Measurements from ENCODE around the gene PKNOX2.

Gene PKNOX2

DNA sequence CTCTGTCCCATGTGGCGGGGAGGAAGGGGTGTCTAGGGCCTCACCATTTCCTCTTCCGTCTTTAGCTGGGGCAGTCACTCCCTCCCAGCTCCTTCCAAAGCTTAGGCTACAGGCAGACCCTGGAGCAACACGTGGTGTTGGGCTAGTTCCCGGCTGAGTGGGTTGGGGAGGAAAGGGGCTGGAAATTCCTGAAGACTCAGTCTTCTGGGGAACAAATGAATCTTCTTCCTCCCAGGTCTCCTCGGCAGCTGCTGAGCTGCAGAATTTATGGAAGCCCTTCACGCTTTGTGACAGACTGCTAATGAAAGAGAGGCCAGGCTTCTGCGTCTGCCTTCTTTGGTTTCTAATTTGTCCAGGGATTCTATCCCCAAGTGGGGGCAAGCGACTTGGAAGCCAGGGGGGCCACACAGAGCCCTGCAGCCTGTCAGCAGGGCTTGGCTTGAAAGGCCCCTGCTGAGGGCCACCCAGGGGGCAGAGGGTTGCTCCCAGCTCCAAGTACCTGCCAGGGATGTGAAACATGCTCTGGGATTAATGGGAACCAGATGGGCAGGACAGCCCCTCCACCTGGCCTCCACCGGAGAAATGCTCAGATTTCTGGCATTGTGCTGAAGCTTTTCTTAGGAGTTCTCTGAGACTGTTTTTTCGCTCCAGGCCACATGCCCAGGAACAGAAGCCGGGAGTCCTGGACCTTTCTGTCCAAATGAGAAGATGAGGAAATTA, 123.1 kb downstream of the PKNOX2 start:
- DNase-seq (ENCODE audit: low spot score): no peak

GRCh38 chr11:125289419-125290098, 125.0 kb downstream of the PKNOX2 start:
- no peak for DNase-seq (ENCODE audit: low spot score)

DNA sequence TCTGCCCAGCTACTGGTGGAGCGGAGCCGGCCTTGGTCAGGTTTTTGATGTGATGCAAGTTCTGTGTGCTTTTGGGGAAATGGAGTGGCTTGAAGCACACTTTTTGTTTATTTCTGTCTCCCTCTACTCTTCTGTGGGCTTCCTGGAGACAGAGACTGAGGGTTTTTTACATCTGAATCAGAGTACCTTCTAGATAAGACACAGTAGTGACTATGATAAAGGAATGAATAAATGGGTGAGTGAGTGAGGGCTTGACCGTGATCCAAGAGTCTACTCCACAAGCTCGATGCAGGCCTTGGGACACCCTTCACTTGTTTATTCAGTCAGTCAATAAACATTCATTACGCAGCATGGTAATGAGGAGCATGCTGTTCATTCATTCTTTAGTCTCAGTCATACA, 125.7 kb downstream of the PKNOX2 start:
- DNase-seq (ENCODE audit: low spot score): no peak

- DNase-seq (ENCODE audit: low spot score): no peak
Observed at GRCh38 chr11:125292100-125292499, 127.5 kb downstream of the PKNOX2 start.

- no peak for DNase-seq (ENCODE audit: low spot score)
Observed at GRCh38 chr11:125293596-125293995, 129.0 kb downstream of the PKNOX2 start.

DNA sequence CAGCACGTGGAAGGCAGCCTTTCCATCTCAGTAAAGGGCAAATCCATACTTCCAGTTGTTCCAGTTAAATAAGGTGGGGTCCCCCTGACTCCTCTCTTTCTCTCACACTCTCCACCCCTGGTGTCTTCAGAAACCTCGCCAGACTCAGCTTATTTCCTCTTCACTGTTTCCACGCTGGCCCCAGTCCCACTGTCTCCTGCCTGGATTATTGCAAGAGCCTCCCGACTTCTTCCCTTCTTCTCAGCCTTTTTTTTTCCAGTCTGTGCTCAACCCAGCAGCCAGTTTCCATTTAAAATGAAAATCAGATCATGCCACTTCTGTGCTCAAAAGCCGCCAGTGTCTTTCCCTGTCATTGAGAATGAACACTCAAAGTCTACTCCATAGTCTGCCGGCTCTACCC, 131.4 kb downstream of the PKNOX2 start:
- DNase-seq (ENCODE audit: low spot score): no peak

DNA sequence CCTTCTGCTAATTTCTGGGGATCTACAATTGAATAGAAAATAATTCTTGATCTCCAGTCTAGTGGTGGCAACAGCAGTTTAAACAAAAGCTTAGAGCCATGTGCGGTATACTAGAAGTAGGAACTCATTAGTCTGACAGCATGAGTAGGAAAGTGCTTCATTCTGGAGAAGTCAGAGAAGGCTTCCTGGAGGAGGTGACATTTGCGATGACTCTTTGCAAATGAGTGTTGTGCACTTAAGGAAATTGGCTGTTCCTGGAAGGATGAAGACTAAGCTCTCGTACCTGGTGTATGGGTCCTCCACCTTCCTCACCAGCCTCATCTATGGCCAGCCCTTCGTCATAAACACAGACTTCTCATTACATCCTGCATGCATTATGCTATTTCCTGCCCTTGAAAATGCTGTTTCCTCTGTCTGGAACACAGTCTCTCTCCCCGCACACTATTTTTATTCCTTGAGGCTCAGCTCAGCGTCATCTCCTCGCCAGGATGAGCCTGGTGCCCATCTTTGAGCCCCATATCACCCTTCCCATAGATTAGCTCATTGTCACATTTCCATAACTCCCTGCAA, 132.9 kb downstream of the PKNOX2 start:
- DNase-seq (ENCODE audit: low spot score): no peak

DNA sequence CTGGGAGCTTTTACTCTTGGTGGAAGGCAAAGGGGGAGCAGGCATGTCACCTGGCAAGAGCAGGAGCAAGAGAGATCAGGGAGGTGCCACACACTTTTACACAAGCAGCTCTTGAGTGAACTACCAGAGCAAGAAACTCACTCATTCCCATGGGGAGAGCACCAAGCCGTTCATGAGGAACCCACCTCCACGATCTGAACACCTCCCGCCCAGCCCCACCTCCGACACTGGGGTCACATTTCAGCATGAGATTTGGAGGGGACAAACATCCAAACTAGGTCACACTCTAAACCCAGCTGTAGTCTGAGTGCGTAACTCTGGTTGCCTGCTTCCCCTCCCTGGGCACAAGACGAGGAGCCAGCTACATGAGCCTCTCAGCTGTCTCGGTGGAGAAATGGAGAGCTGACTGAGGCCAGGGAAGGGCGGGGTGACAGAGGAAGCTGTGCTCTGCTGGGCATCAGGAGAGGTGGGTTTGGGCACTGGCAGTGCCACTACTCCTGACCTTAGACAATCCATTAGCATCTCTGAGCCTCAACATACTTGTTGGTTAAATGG, 134.6 kb downstream of the PKNOX2 start:
- DNase-seq (ENCODE audit: low spot score): no peak

DNA sequence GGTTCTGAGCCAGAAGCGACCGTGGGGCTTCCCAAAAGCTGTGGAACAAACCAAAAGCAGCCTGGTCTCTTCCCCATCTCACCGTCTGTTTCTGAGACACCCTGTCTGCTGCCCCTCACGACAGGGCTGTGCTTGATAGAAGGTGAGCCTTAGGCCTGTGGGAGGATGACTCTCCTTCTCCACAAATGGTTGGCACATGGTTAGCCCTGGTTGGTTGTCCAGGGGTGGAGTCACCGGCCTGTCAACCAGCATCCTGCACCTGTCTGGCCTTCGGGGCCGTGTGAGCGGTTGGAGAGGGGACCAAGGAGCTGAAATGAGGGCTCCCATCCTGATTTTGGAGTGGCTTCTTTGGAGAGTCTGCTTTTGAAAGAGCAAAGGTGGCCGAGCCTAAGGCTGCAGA, 135.3 kb downstream of the PKNOX2 start:
- DNase-seq (ENCODE audit: low spot score): no peak

DNA sequence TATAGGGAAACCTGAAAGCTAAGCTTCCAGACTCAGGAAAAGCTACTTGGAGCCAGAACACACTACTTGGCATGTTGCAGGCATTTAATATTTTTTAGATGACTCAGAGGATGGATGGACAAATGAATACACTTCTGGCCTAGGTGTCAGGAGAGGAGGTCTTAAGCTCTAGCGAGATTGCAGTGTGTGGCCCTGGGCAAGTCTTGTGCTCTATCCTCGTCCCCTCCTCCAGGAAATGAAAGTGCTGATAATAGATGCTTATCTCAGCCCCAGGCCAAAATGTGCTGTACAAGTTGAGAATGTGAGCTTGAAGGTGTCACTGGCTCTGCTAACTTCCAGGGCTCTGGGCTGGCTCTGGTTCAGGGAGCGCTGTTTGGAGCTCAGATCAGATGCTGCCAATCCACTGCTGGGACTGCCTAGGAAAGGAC, 136.3 kb downstream of the PKNOX2 start:
- DNase-seq (ENCODE audit: low spot score): peak; percentile 74

- no peak for DNase-seq (ENCODE audit: low spot score)
Observed at GRCh38 chr11:125301346-125301745, 136.8 kb downstream of the PKNOX2 start.

GRCh38 chr11:125303186-125303585, 138.6 kb downstream of the PKNOX2 start:
- no peak for DNase-seq (ENCODE audit: low spot score)

GRCh38 chr11:125303694-125304093, 139.1 kb downstream of the PKNOX2 start:
- no peak for DNase-seq (ENCODE audit: low spot score)

GRCh38 chr11:125304136-125304535, 139.6 kb downstream of the PKNOX2 start:
- no peak for DNase-seq (ENCODE audit: low spot score)

DNA sequence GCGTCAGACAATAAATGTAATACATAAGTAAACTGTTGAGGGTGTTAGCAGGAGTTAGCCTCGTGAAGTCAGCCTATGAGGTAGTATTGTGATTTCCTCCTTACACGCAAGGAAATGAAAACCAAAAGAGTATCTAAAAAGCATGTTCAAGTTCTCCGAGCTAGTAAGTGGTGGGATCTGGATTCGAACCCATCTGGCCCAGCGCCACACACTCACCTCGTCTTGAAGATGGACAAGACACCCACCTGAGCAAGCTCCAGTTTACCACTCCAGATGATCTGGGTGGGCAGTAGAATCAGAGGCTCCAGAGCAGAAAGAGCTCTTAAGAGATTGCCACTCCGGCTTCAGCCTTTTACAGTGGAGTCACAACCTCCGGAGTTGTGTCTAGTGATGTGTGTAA, 140.3 kb downstream of the PKNOX2 start:
- no peak for DNase-seq (ENCODE audit: low spot score)

DNA sequence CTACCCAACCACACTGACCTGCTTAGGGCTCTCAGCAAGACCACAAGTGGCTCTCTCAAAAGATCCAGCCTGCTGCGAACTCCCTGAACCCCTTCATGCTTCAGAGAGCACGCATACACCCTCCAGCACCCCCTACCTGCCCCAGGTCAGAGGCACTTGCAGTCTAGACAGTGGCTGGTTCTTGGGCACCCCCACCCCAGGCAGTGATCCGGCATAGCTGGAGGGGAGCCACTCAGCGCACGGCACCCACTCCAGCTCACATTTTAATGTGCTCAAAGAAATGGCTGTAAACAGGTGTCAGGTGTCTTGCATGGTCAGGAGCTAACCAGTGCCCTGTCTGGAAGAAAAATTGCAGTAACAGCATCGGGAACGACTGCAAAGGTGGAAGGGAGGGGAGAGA, 140.8 kb downstream of the PKNOX2 start:
- no peak for DNase-seq (ENCODE audit: low spot score)

GRCh38 chr11:125306476-125306875, 141.9 kb downstream of the PKNOX2 start:
- no peak for DNase-seq (ENCODE audit: low spot score)

- DNase-seq (ENCODE audit: low spot score): no peak
Observed at GRCh38 chr11:125308246-125308645, 143.7 kb downstream of the PKNOX2 start.

GRCh38 chr11:125312391-125312790, 147.8 kb downstream of the PKNOX2 start:
- DNase-seq (ENCODE audit: low spot score): no peak

- DNase-seq (ENCODE audit: low spot score): no peak
Observed at GRCh38 chr11:125312812-125313211, 148.3 kb downstream of the PKNOX2 start.

- DNase-seq (ENCODE audit: low spot score): no peak
Observed at GRCh38 chr11:125313271-125314219, 149.0 kb downstream of the PKNOX2 start.

Data from AG20443 (cell line).